ENCODE results near the gene ZNF700. TPM values are rescaled to one million over a fixed set of nuclear protein-coding genes. Genes with fewer than 3 reads are reported as not detected.

The ZNF700 gene
- total RNA-seq: 9.2 and 11.9 TPM in 2 replicates

GRCh38 chr19:11924886-11925650 is at the start of gene ZNF700:
Gene ZNF700 (plus strand): TSS chr19:11925107. CDS start chr19:11925211, 104 bp downstream.

GRCh38 chr19:11887611-11888531 is 37.0 kb upstream of the ZNF700 start, which contains the start of gene ZNF69:
Gene ZNF69 (plus strand): TSS chr19:11887782. CDS start chr19:11887924, 142 bp downstream.

GRCh38 chr19:11964858-11965645 is 40.1 kb downstream of the ZNF700 start, which contains the start of gene ZNF763:
Gene ZNF763 (plus strand): TSS chr19:11965040. CDS start chr19:11965209, 169 bp downstream.

Other genes with a start within 250 kb of the ZNF700 start
- gene ZNF823, start 186.2 kb upstream of the ZNF700 start, total RNA-seq: 5.6 and 6.4 TPM in 2 replicates
- 8.1 and 14.0 TPM in 2 replicates for gene ZNF441, start 158.1 kb upstream of the ZNF700 start, total RNA-seq
- gene ZNF491, start 126.6 kb upstream of the ZNF700 start, total RNA-seq: 4.4 and 5.3 TPM in 2 replicates
- 9.8 and 11.9 TPM in 2 replicates for gene ZNF440, start 110.8 kb upstream of the ZNF700 start, total RNA-seq
- gene ZNF439, start 76.4 kb upstream of the ZNF700 start, total RNA-seq: 8.9 and 11.0 TPM in 2 replicates
- gene ZNF69, start 37.3 kb upstream of the ZNF700 start, total RNA-seq: 19.3 and 20.1 TPM in 2 replicates
- gene ZNF763, start 39.9 kb downstream of the ZNF700 start, total RNA-seq: 1.2 and 2.7 TPM in 2 replicates
- 4.2 and 5.0 TPM in 2 replicates for gene ZNF433, start 110.6 kb downstream of the ZNF700 start, total RNA-seq
- gene ZNF878, start 127.9 kb downstream of the ZNF700 start, total RNA-seq: 0.18 TPM in 1 of 2 replicates, not detected in the other
- gene ZNF844, start 139.6 kb downstream of the ZNF700 start, total RNA-seq: 6.7 and 8.0 TPM in 2 replicates
- 5.6 and 5.9 TPM in 2 replicates for gene ZNF20, start 215.2 kb downstream of the ZNF700 start, total RNA-seq
- gene ZNF625, start 231.6 kb downstream of the ZNF700 start, total RNA-seq: 14.5 and 14.6 TPM in 2 replicates
- 7.1 and 8.9 TPM in 2 replicates for gene ZNF136, start 238.0 kb downstream of the ZNF700 start, total RNA-seq

Data from smooth muscle cell of the umbilical artery (primary cell).